Fibroblast of mammary gland (primary cell): ENCODE measurements around the gene HOXA4.

Experiments
- DNase-seq: peaks from one replicate; pipeline ENCODE4 v3.0.0-alpha.2; 2010; ENCODE audit warnings: low read depth
- H3K4me3 ChIP-seq: 2 replicates; pipeline ENCODE4 v1.5.1; 2011; ENCODE audit warnings: low read depth, mild to moderate bottlenecking, low read length, moderate library complexity; ENCODE audit not compliant: control insufficient read depth
- TF ChIP-seq, protein P1 (sequence below): conservative IDR thresholded peaks from 2 replicates; pipeline ENCODE4 v1.5.1; 2011; ENCODE audit warnings: low read depth, low read length, inconsistent platforms; ENCODE audit not compliant: control insufficient read depth, insufficient read depth

HOXA4 gene

DNA sequence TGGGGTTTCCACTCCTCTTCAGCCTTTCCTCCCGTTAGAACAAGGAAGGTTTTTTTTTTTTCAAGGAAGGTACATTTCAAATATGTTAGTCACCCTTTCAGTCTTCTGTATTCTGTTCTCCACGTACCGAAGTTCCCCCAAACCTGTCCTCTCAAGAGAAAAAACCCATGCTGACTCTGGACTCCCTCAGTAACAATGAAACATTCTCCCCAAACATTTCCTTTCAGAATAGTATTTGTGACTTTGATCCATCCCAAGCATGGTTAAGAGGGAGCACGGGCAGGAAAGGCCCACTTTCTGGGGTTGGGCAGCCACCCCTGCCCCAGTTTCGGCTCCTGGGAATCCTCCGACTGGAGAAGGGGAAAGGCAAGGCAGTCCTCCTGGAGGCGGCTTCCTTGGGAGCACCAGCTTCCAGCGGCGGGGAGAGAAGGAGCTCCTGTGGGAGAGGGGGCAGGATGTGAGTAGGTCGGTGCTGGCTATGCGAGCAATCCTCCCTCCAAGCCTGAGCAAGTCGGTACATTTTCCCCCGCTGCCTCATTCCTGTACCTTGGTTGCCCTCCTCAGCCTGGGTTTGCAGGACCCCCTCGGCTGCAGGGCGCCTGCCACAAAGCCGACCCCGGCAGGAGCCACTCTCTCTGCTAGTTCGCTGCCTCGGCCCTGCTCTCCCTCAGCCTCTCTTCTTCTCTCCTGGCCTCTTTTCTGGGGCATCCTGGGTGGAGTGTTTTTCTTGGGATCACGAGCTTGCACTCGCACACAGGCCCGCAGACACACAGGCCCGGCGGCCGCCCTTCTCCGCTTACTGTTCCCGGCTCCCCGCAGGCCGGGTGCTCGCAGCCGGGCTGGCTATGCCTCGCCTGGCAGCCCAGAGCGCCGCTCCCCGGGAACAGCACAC, 32.6 kb downstream of the HOXA4 start:
- TF ChIP-seq, protein P1, sequence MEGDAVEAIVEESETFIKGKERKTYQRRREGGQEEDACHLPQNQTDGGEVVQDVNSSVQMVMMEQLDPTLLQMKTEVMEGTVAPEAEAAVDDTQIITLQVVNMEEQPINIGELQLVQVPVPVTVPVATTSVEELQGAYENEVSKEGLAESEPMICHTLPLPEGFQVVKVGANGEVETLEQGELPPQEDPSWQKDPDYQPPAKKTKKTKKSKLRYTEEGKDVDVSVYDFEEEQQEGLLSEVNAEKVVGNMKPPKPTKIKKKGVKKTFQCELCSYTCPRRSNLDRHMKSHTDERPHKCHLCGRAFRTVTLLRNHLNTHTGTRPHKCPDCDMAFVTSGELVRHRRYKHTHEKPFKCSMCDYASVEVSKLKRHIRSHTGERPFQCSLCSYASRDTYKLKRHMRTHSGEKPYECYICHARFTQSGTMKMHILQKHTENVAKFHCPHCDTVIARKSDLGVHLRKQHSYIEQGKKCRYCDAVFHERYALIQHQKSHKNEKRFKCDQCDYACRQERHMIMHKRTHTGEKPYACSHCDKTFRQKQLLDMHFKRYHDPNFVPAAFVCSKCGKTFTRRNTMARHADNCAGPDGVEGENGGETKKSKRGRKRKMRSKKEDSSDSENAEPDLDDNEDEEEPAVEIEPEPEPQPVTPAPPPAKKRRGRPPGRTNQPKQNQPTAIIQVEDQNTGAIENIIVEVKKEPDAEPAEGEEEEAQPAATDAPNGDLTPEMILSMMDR: no peak
- H3K4me3 ChIP-seq: peak overlapping the region; percentile 93
- peak; percentile 63 for DNase-seq

DNA sequence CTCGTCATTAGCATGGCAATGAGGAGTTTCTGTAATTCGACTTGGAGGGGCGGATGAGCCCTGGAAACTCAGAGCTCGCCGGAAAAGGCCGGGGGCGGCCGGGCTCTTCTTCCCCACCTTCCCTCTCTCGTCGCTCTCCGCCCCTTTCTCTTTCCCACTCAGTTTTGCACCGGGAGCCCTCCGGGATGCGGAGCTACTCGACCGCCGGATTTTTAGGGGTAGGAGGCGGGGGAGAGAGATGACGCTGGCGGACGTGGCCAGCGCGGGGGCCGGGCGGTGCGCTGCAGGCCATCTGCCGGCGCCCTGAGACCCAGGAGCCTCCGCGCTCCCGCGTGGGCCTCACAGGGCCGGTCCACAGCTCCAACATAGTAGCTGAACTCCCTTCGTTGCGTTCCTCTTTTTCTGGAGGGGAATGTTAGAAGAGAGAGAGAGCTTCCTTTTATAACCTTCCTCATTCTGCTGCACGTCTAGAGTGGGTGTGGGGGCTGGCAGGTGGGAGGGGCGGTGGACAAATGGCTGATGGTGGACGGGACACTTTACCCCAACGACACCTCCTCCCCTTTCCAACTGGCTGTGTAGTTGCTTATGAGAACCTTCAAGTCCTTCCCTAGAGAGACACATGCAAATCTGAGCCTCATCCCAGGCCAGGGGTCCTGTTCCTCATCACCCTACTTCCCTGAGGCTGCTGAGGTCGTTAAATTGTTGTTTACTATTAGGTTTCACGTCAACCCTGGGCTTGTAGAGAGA, 33.6 kb downstream of the HOXA4 start:
- DNase-seq: peak; percentile 59
- H3K4me3 ChIP-seq: peak overlapping the region; percentile 93
- TF ChIP-seq, protein P1: no peak

DNA sequence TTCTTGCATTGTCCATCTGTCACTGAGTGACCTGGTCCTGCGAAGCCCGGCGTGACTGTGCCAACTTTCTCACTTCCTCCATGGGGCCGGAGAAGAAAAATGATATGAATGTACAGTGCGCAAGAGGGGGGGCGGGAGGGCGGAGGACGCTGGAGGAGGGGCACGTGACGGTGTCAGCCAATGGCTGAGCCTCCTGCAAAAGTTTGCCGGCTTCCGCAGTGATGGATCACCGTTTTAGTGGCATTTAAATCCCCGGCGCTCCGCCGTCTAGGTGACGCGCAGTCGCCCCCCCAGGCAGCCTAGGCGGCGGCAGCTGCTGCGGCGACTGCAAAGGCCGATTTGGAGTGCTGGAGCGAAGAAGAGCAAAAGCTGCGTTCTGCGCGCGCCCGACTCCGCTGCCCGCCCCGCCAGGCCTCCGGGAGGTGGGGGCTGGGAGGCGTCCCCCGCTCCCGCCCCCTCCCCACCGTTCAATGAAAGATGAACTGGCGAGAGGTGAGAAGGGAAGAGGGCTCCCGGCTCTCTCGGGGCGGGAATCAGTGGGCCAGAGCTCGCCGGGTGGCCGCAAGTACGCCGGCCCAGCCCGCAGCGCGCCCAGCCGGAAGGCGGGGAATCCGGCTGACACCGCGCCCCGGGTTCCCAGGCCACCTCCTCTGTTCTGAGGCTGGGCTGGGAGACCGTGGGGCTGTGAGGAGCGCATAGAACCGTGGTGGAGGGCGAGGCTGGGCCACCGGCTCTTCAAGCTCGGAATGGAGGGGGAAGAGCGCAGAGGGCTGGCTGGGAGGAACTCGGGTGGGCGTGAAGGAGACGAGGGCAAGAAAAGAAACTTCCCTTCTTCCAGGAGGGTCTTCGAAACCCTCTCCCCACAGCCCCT, 34.4 kb downstream of the HOXA4 start, which contains the start of gene HOXA1:
HOXA1 (minus strand) TSS at position 104 of the 871 bp plus-strand sequence; CDS start at position 16, 88 bp downstream.
- peak; percentile 92 for DNase-seq
- TF ChIP-seq, protein P1: no peak
- peak within 1 kb of the TSS; percentile 93 for H3K4me3 ChIP-seq

DNA sequence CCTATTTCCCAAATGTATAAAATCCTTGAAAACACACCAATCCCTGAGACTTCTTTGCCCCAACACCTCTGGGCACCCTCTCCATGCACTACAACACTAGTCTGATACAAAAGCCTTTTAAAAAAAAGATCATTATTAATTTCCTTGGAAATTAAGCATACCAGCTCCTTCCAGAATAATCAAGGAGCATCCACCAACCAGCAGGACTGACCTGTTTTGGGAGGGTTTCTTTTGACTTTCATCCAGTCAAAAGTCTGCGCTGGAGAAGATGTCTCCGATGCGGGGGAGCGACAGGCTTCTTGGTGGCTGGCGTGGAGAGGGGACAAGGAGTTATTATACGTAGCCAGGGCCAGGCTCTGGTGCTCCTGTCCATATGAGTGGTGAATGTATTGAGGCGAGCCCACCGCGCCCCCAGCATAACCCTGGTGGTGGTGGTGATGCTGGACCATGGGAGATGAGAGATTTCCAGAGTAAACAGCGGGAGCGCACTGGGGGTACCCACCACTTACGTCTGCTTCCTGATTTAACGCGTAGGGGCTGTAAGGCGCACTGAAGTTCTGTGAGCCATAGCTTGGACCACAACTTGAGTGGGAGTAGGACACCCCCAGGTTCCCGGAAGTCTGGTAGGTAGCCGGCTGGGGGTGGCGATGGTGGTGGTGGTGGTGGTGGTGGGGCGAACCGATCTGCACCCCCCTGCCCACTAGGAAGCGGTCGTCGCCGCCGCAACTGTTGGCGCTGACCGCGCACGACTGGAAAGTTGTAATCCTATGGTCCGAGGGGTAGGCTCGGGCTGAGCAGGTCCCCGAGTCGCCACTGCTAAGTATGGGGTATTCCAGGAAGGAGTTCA, 35.3 kb downstream of the HOXA4 start:
- TF ChIP-seq, protein P1: no peak
- peak overlapping the region; percentile 93 for H3K4me3 ChIP-seq
- DNase-seq: no peak

DNA sequence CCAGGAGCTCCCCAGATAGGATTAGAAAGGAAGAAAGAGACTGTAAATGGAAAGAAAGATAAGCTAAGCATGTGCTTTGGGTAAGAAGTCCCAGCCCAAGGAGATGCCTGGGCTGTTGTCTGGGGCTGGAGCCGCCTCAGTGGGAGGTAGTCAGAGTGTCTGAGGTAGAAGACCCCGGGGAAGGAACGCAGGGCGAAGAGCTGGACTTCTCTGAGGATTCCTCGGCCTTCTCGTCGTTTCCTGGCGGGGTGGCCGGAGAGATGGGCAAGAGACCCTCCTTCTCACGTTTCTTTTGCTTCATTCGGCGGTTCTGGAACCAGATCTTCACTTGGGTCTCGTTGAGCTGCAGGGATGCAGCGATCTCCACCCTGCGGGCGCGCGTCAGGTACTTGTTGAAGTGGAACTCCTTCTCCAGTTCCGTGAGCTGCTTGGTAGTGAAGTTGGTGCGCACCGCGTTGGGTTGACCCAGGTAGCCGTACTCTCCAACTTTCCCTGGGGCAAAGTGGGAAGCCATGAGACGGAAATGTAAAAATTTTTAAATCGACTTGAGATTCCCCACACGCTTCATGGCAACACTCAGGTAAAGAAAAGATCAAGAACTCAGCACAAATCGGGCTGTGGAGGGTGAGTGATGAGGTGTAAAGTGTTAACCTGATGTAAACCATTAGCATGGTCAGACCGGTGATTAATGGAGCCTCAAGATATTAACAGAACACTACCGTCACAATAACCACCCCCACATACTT, 36.1 kb downstream of the HOXA4 start:
- H3K4me3 ChIP-seq: no peak overlapping the region
- TF ChIP-seq, protein P1: no peak
- no peak for DNase-seq
